PC-9 (cell line): ENCODE data around the gene CDC25A.

Experiments
- CTCF ChIP-seq: fragments of 200-600 bp; sonication (generic); conservative IDR thresholded peaks from 2 replicates; pipeline ENCODE4 v1.6.1; 2017; ENCODE audit warnings: mixed run types, antibody characterized with exemption, mild to moderate bottlenecking, moderate library complexity
- EZH2 ChIP-seq: fragments of 200-600 bp; sonication (generic); IDR thresholded peaks from 2 replicates; pipeline ENCODE4 v1.8.0; 2017; ENCODE audit warnings: antibody characterized with exemption, low read depth

DNA sequence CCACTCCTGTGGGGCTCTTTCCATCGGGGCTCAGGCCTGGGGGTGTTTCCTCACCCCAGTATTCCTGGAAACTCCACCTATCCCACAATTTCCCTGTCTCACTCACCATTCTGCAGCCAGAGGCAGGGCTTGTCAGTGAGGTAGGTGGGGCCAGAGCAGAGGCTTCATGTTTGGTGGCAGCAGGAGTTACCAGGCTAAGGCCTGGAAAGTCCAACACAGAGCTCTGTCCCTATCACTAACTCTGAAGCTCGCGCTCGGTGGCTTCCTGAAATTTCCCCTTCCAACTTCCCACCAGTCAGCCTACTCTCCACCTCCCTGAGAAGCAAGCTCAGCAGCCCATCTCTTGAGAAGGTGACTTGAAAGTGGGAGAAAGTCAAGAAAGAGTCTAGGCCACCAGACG, 44.2 kb downstream of the CDC25A start:
- TF ChIP-seq CTCF (no peak), EZH2 (no peak)
